MM.1S (cell line): ENCODE data around the gene PPP6R2.
A peak's percentile ranks its signal among the peaks of the same experiment; 100 is the strongest.

Source experiments
- DNase-seq: peaks from one replicate; pipeline ENCODE4 v3.0.0-alpha.2; 2015
- H2AFZ ChIP-seq: fragments of 300-600 bp; sonication (generic); 2 replicates; pipeline ENCODE4 v1.6.0; 2016; ENCODE audit warnings: antibody characterized with exemption, low read length
- H3F3A ChIP-seq: fragments of 300-600 bp; sonication (generic); 2 replicates; pipeline ENCODE4 v1.6.1; 2016; ENCODE audit warnings: mild to moderate bottlenecking, antibody characterized with exemption, low read length, moderate library complexity, mixed read lengths; ENCODE audit not compliant: insufficient read depth
- H3K27ac ChIP-seq: fragments of 300-600 bp; sonication (generic); 2 replicates; pipeline ENCODE4 v1.5.1; 2016; ENCODE audit warnings: mild to moderate bottlenecking, low read length
- H3K27me3 ChIP-seq: fragments of 300-600 bp; sonication (generic); replicated peaks from 2 replicates; pipeline ENCODE4 v1.6.0; 2016; ENCODE audit warnings: low read length; ENCODE audit not compliant: insufficient read depth
- H3K36me3 ChIP-seq: fragments of 300-600 bp; sonication (generic); replicated peaks from 2 replicates; pipeline ENCODE4 v1.6.1; 2016; ENCODE audit warnings: mild to moderate bottlenecking, low read length, mixed read lengths; ENCODE audit not compliant: insufficient read depth
- H3K4me1 ChIP-seq: fragments of 300-600 bp; sonication (generic); 2 replicates; pipeline ENCODE4 v1.6.1; 2016; ENCODE audit warnings: low read length, mixed read lengths
- H3K4me2 ChIP-seq: fragments of 300-600 bp; sonication (generic); 2 replicates; pipeline ENCODE4 v1.6.0; 2016; ENCODE audit warnings: low read depth, low read length
- H3K4me3 ChIP-seq: fragments of 300-600 bp; sonication (generic); 2 replicates; pipeline ENCODE4 v1.5.1; 2016; ENCODE audit warnings: low read length, mixed read lengths
- H3K79me2 ChIP-seq: fragments of 300-600 bp; sonication (generic); 2 replicates; pipeline ENCODE4 v1.6.1; 2016; ENCODE audit warnings: mixed run types, low read length, mixed read lengths
- H3K9ac ChIP-seq: fragments of 300-600 bp; sonication (generic); 2 replicates; pipeline ENCODE4 v1.6.1; 2016; ENCODE audit warnings: low read length, mixed read lengths
- H3K9me2 ChIP-seq: fragments of 300-600 bp; sonication (generic); replicated peaks from 2 replicates; pipeline ENCODE4 v1.6.1; 2016; ENCODE audit warnings: mild to moderate bottlenecking, low read length, mixed read lengths; ENCODE audit not compliant: insufficient read depth
- H3K9me3 ChIP-seq: fragments of 300-600 bp; sonication (generic); replicated peaks from 2 replicates; pipeline ENCODE4 v1.6.1; 2016; ENCODE audit warnings: mild to moderate bottlenecking, low read length, mixed read lengths; ENCODE audit not compliant: insufficient read depth
- H4K20me1 ChIP-seq: fragments of 300-600 bp; sonication (generic); 2 replicates; pipeline ENCODE4 v1.6.1; 2016; ENCODE audit warnings: mild to moderate bottlenecking, low read length, moderate library complexity, mixed read lengths; ENCODE audit not compliant: insufficient read depth
- EZH2 ChIP-seq: fragments of 300-600 bp; sonication (generic); optimal IDR thresholded peaks from 2 replicates; pipeline ENCODE3; 2017; ENCODE audit warnings: low read depth, mild to moderate bottlenecking, antibody characterized with exemption, low read length, mixed read lengths
- EZH2phosphoT487 ChIP-seq: fragments of 300-600 bp; sonication (generic); IDR thresholded peaks from 2 replicates; pipeline ENCODE4 v1.6.1; 2018; ENCODE audit warnings: antibody characterized with exemption, low read length
- TF ChIP-seq, protein P1 (sequence below): fragments of 300-600 bp; sonication (generic); IDR thresholded peaks from 2 replicates; pipeline ENCODE4 v1.5.1; 2016; ENCODE audit warnings: antibody characterized with exemption, low read length, mixed read lengths

The PPP6R2 gene

DNA sequence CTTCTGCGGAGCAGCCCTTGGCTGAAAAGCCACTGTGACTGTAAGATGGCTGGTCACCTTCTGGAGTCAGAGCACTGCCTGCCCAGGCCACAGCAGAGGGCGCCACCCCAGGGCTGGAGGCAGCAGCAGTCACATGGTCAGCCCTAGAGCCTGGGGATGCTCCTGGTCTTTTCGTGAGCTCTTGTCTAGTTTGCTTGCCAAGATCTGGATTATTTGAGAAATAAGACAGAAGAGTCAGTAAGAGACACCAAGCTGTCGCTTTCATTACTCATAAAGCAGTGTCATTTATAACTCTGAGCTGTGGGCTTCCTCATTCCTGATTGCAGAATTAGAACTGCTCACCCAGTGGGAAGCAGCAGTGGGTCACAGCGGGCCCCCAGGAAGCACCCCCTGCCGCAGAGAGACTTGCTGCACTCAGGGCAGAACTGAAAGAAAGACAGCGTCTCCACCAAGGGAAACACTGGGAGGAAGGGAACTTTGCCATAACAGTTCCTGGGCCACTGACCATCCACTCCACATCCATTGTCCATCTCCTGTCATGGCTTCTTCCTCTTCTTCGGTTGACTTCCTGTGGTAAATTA is 56.7 kb downstream of the PPP6R2 start:
- Histone ChIP-seq H3K4me1 (peaks cover 10% of the 10 kb centered on the region), H3K9me3 (no peaks in the 10 kb centered on the region), H4K20me1 (no peaks in the 10 kb centered on the region), H3K27ac (no peak overlapping the region), H3K27me3 (no peaks in the 10 kb centered on the region), H3F3A (peaks cover 3% of the 10 kb centered on the region; the same call in 1 of the 2 replicates), H3K9ac (no peak overlapping the region), H3K4me3 (no peak overlapping the region), H2AFZ (no peak overlapping the region), H3K9me2 (no peaks in the 10 kb centered on the region), H3K79me2 (peaks cover 19% of the 10 kb centered on the region), H3K4me2 (no peak overlapping the region), H3K36me3 (no peaks in the 10 kb centered on the region)
- TF ChIP-seq, protein P1, sequence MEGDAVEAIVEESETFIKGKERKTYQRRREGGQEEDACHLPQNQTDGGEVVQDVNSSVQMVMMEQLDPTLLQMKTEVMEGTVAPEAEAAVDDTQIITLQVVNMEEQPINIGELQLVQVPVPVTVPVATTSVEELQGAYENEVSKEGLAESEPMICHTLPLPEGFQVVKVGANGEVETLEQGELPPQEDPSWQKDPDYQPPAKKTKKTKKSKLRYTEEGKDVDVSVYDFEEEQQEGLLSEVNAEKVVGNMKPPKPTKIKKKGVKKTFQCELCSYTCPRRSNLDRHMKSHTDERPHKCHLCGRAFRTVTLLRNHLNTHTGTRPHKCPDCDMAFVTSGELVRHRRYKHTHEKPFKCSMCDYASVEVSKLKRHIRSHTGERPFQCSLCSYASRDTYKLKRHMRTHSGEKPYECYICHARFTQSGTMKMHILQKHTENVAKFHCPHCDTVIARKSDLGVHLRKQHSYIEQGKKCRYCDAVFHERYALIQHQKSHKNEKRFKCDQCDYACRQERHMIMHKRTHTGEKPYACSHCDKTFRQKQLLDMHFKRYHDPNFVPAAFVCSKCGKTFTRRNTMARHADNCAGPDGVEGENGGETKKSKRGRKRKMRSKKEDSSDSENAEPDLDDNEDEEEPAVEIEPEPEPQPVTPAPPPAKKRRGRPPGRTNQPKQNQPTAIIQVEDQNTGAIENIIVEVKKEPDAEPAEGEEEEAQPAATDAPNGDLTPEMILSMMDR: peak; percentile 44
- no peak for TF ChIP-seq EZH2
- DNase-seq: no peak

DNA sequence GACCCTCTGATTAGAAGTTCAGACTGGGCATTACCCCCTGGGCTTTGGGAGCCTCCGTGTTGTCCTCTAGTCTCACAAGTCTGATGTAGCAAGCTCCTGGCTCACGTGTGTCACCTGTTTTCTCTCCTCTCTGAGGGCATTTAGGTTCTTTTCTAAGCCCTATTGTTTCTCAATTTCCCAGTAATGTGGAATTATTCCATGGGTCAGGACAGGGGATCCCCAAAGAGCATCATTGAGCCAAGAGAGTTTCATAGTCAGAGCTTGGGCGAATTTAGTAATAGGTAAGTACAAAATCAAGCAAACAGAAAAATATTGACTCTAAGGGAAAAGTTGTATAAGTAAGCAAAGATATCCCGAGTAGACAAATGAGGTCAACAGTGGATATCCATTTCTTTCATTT is 57.3 kb downstream of the PPP6R2 start:
- Histone ChIP-seq H3K79me2 (peaks cover 21% of the 10 kb centered on the region), H4K20me1 (no peaks in the 10 kb centered on the region), H3K9ac (no peak overlapping the region), H3K4me3 (no peak overlapping the region), H3K9me2 (no peaks in the 10 kb centered on the region), H3K27me3 (no peaks in the 10 kb centered on the region), H3K36me3 (no peaks in the 10 kb centered on the region), H3F3A (peaks cover 3% of the 10 kb centered on the region; the same call in 1 of the 2 replicates), H3K9me3 (no peaks in the 10 kb centered on the region), H3K4me2 (no peak overlapping the region), H3K4me1 (peaks cover 10% of the 10 kb centered on the region), H3K27ac (no peak overlapping the region), H2AFZ (no peak overlapping the region)
- no peak for DNase-seq
- TF ChIP-seq EZH2phosphoT487 (no peak), EZH2 (no peak)
- TF ChIP-seq, protein P1: no peak

DNA sequence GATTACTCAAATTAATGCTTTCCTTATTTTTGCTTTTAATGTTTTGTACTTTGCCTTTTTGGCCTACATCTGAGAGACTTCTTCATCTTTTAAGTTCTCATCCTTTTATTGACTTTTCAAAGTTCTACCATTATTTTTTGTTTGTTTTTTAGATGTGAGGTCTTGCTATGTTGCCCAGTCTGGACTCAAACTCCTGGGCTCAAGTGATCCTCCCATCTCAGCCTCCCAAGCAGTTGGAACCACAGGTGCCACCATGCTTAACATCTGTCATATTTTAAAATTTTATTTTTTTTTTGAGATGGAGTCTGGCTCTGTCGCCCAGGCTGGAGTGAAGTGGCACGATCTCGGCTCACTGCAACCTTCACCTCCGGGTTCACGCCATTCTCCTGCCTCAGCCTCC is 57.8 kb downstream of the PPP6R2 start:
- no peak overlapping the region for H3K27ac ChIP-seq
- no peak for TF ChIP-seq EZH2
- DNase-seq: no peak
- no peaks in the 10 kb centered on the region for H3K9me3 ChIP-seq
- no peaks in the 10 kb centered on the region for H3K36me3 ChIP-seq
- no peaks in the 10 kb centered on the region for H3K9me2 ChIP-seq
- H4K20me1 ChIP-seq: no peaks in the 10 kb centered on the region
- H2AFZ ChIP-seq: no peak overlapping the region
- H3K79me2 ChIP-seq: peaks cover 21% of the 10 kb centered on the region
- no peak overlapping the region for H3K9ac ChIP-seq
- H3K27me3 ChIP-seq: no peaks in the 10 kb centered on the region
- H3K4me3 ChIP-seq: no peak overlapping the region
- H3K4me2 ChIP-seq: no peak overlapping the region
- H3F3A ChIP-seq: peaks cover 3% of the 10 kb centered on the region; the same call in 1 of the 2 replicates
- peaks cover 10% of the 10 kb centered on the region for H3K4me1 ChIP-seq

DNA sequence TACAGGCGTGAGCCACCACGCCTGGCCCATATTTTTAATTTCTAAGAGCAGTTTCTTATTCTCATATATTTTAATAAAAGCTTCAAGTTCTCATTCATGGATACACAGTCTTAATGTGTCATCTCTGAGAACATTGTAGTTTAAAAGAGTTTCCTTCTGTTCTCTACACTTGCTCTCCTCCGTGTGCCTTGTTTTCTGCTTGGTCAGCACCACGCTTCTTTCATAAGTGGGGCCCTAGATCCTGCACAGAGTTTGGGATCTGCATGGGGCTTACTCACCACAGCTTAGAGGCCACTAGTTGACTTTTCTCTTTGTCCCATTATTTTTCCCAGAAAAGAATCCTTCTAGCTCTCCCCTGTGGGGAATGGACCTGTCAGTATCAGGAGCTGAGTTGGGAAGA is 58.8 kb downstream of the PPP6R2 start:
- peaks cover 3% of the 10 kb centered on the region for H3K4me1 ChIP-seq

More for the DNA sequence above, 58.8 kb downstream of the PPP6R2 start:
- H3K4me3 ChIP-seq: no peak overlapping the region
- TF ChIP-seq EZH2phosphoT487: no peak
- TF ChIP-seq, protein P1: no peak
- no peaks in the 10 kb centered on the region for H3K9me2 ChIP-seq
- no peak for DNase-seq
- no peak overlapping the region for H3K4me2 ChIP-seq
- H3K9ac ChIP-seq: no peak overlapping the region
- H3K9me3 ChIP-seq: no peaks in the 10 kb centered on the region
- peaks cover 21% of the 10 kb centered on the region for H3K79me2 ChIP-seq
- no peak overlapping the region for H3K27ac ChIP-seq
- no peak overlapping the region for H2AFZ ChIP-seq
- no peaks in the 10 kb centered on the region for H3F3A ChIP-seq
- H4K20me1 ChIP-seq: no peaks in the 10 kb centered on the region
- no peaks in the 10 kb centered on the region for H3K27me3 ChIP-seq
- H3K36me3 ChIP-seq: 0 out of 2 replicates have a peak, but pooled peaks cover 4% of the 10 kb centered on the region
